Mucosa of descending colon (tissue), 3 donors: ENCODE measurements around the gene ANKRD22. TPM values are rescaled to one million over a fixed set of nuclear protein-coding genes. Genes with fewer than 3 reads are reported as not detected.

Source experiments
- ATAC-seq: fragments of 200-7000 bp; cut with Tn5 transposase; one replicate; pipeline ENCODE4 v1.9.1; 2020; ENCODE audit warnings: mild to moderate bottlenecking, moderate library complexity
- DNase-seq, 3 donors: peaks; one replicate each; pipeline ENCODE4 v3.0.0-alpha.2; 2020
- H3K36me3 ChIP-seq: fragments of 200-600 bp; one replicate; pipeline ENCODE4 v1.8.0; 2021; ENCODE audit warnings: low read depth, mild to moderate bottlenecking
- H3K4me1 ChIP-seq: fragments of 200-600 bp; one replicate; pipeline ENCODE4 v1.8.0; 2021; ENCODE audit warnings: low read depth, mild to moderate bottlenecking
- H3K4me3 ChIP-seq: fragments of 200-600 bp; one replicate; pipeline ENCODE4 v1.8.0; 2021; ENCODE audit warnings: mild to moderate bottlenecking
- H3K9me3 ChIP-seq: fragments of 200-600 bp; one replicate; pipeline ENCODE4 v1.8.0; 2021; ENCODE audit warnings: mild to moderate bottlenecking
- CTCF ChIP-seq: fragments of 200-600 bp; IDR thresholded peaks from one replicate; pipeline ENCODE4 v1.8.0; 2022; ENCODE audit warnings: antibody characterized with exemption, mild to moderate bottlenecking
- intact Hi-C, 2 donors: fragments of 100-400 bp; cut with DNase I in 1 of 2; cut with micrococcal nuclease in 1 of 2; formaldehyde crosslinking; loops; one replicate each; pipeline versions ENCODE4 v1.11.0 to v1.11.1; 2022; cut with DNase I, micrococcal nuclease
- total RNA-seq, 3 donors: library from RNA; stranded (reverse); fragmentation: NEBNext Ultra II Directional in 2 of 3; extraction: Animal tissue kit (Norgen Biotek cat#: 25700) in 2 of 3; gene quantifications; one replicate each; pipeline versions ENCODE4 v1.2.1 to v1.2.4, GENCODE V29; 2021 to 2023
- donor health status: DM: no; HTN: no; CAD: no; lungs with moderate emphysema.
- donor health status: DM: no; HTN: no; CAD: no.
- donor health status: DM: no; HTN: yes; CAD: no.

The ANKRD22 gene
- total RNA-seq, 3 donors from 2014 or later: 9.0 to 30.6 (median 18.9) TPM

GRCh38 chr10:88858491-88858890 is 6.8 kb upstream of the ANKRD22 start:
- H3K4me1 ChIP-seq: peaks cover 8% of the 10 kb centered on the region
- no peaks in the 10 kb centered on the region for H3K36me3 ChIP-seq
- no peak overlapping the region for H3K4me3 ChIP-seq
- peak; percentile 97 for ATAC-seq
- no peak for TF ChIP-seq CTCF
- no peak for DNase-seq
- H3K9me3 ChIP-seq: no peaks in the 10 kb centered on the region
- intact Hi-C loops: no loop called here

- peaks cover 8% of the 10 kb centered on the region for H3K4me1 ChIP-seq
- DNase-seq (no peak), ATAC-seq (no peak)
- intact Hi-C loops: no loop called here
- H3K4me3 ChIP-seq: no peak overlapping the region
- H3K9me3 ChIP-seq: no peaks in the 10 kb centered on the region
- no peak for TF ChIP-seq CTCF
- H3K36me3 ChIP-seq: no peaks in the 10 kb centered on the region
These were observed 6.2 kb upstream of the ANKRD22 start for GRCh38 chr10:88857831-88858230.

- ATAC-seq (no peak), DNase-seq (peak in 1 of 3 donors; percentile 29)
- Histone ChIP-seq H3K9me3 (no peaks in the 10 kb centered on the region), H3K4me1 (peaks cover 14% of the 10 kb centered on the region), H3K4me3 (no peak overlapping the region), H3K36me3 (no peaks in the 10 kb centered on the region)
- TF ChIP-seq CTCF: no peak
- intact Hi-C loops: no loop called here
These were observed 3.0 kb upstream of the ANKRD22 start for GRCh38 chr10:88854684-88855083.

- TF ChIP-seq CTCF: no peak
- peaks cover 9% of the 10 kb centered on the region for H3K4me1 ChIP-seq
- H3K9me3 ChIP-seq: no peaks in the 10 kb centered on the region
- no peak for ATAC-seq
- H3K36me3 ChIP-seq: no peaks in the 10 kb centered on the region
- no peak for DNase-seq
- H3K4me3 ChIP-seq: no peak overlapping the region
- intact Hi-C loops: no loop called here
These were observed 1.7 kb upstream of the ANKRD22 start for GRCh38 chr10:88853155-88853881.

- no peak for TF ChIP-seq CTCF
- ATAC-seq (peak; percentile 46), DNase-seq (peak in 1 of 3 donors; percentile 47)
- no peaks in the 10 kb centered on the region for H3K36me3 ChIP-seq
- intact Hi-C loops: no loop called here
- H3K4me3 ChIP-seq: no peak overlapping the region
- H3K9me3 ChIP-seq: no peaks in the 10 kb centered on the region
- H3K4me1 ChIP-seq: peaks cover 6% of the 10 kb centered on the region
These were observed 683 bp upstream of the ANKRD22 start for GRCh38 chr10:88852327-88852726.

GRCh38 chr10:88850712-88851111 is 932 bp downstream of the ANKRD22 start:
- intact Hi-C loops: no loop called here
- no peak for ATAC-seq
- no peak overlapping the region for H3K4me3 ChIP-seq

More at GRCh38 chr10:88850712-88851111, 932 bp downstream of the ANKRD22 start:
- peaks cover 6% of the 10 kb centered on the region for H3K4me1 ChIP-seq
- no peak for TF ChIP-seq CTCF
- H3K36me3 ChIP-seq: no peaks in the 10 kb centered on the region
- DNase-seq: no peak
- H3K9me3 ChIP-seq: no peaks in the 10 kb centered on the region
